Endothelial cell (in vitro differentiated cells): ENCODE data around the gene ZNF277. TPM values are rescaled to one million over a fixed set of nuclear protein-coding genes. Genes with fewer than 3 reads are reported as not detected.

Experiments used
- DNase-seq: peaks from one replicate; pipeline ENCODE4 v3.0.0; 2021; ENCODE audit warnings: low spot score
- H3K27ac Mint-ChIP-seq: one replicate; pipeline ENCODE4 v1.8.0; 2021; ENCODE audit warnings: mixed read lengths, inconsistent platforms; ENCODE audit not compliant: unreplicated experiment
- H3K27me3 Mint-ChIP-seq: one replicate; pipeline ENCODE4 v1.8.0; 2021; ENCODE audit warnings: mild to moderate bottlenecking, moderate library complexity, mixed read lengths, inconsistent platforms; ENCODE audit not compliant: unreplicated experiment
- H3K36me3 Mint-ChIP-seq: one replicate; pipeline ENCODE4 v1.8.0; 2021; ENCODE audit warnings: mild to moderate bottlenecking, low read depth, mixed read lengths, inconsistent platforms; ENCODE audit not compliant: unreplicated experiment
- H3K4me1 Mint-ChIP-seq: one replicate; pipeline ENCODE4 v1.8.0; 2021; ENCODE audit warnings: mild to moderate bottlenecking, mixed read lengths, inconsistent platforms; ENCODE audit not compliant: unreplicated experiment
- H3K4me3 Mint-ChIP-seq: one replicate; pipeline ENCODE4 v1.8.0; 2021; ENCODE audit warnings: mild to moderate bottlenecking, mixed read lengths, inconsistent platforms; ENCODE audit not compliant: unreplicated experiment
- H3K9me3 Mint-ChIP-seq: one replicate; pipeline ENCODE4 v1.8.0; 2021; ENCODE audit warnings: mixed read lengths, inconsistent platforms; ENCODE audit not compliant: unreplicated experiment
- CTCF ChIP-seq: fragments of 200-600 bp; sonication (generic); IDR thresholded peaks from one replicate; pipeline ENCODE4 v1.5.0; 2021; ENCODE audit warnings: antibody characterized with exemption; ENCODE audit not compliant: unreplicated experiment
- total RNA-seq: library from RNA; stranded (reverse); fragmentation: NEBNext Ultra II Directional; extraction: Animal tissue kit (Norgen Biotek cat#: 25700); gene quantifications from one replicate; pipeline ENCODE4 v1.2.1, GENCODE V29; 2021; ENCODE audit not compliant: unreplicated experiment

Gene ZNF277
- total RNA-seq, 1 donor from 2014 or later: 26.1 TPM

DNA sequence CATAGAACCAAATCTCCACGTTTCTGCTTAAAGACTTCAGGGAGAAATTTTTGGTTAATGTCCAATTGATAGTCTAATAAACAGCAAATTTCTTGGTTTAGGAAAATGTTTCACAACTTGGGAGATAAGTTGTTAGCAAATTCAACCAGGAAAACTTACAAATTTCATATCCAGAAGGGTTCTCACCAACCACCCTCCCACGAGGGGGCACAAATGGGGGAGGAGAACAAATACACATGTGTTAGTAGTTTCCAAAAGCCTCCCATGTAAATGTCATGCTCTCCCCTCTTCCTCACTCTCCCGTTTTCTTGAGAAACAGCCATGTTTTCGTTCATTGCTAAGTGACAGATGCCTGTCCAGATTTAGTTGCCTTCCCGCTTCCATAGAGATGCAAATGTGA, 10.8 kb upstream of the ZNF277 start:
- Mint-ChIP-seq H3K27ac (peak overlapping the region; percentile 34), H3K27me3 (peaks cover 3% of the 10 kb centered on the region), H3K4me1 (peaks cover 63% of the 10 kb centered on the region), H3K36me3 (peaks cover 7% of the 10 kb centered on the region), H3K4me3 (no peak overlapping the region), H3K9me3 (no peaks in the 10 kb centered on the region)
- DNase-seq: no peak
- TF ChIP-seq CTCF: no peak

- Mint-ChIP-seq H3K4me1 (peaks cover 60% of the 10 kb centered on the region), H3K36me3 (peaks cover 14% of the 10 kb centered on the region), H3K27ac (no peak overlapping the region), H3K9me3 (no peaks in the 10 kb centered on the region), H3K4me3 (no peak overlapping the region), H3K27me3 (peaks cover 3% of the 10 kb centered on the region)
- DNase-seq: no peak
- no peak for TF ChIP-seq CTCF
Observed at GRCh38 chr7:112197322-112197721, 9.2 kb upstream of the ZNF277 start.

DNA sequence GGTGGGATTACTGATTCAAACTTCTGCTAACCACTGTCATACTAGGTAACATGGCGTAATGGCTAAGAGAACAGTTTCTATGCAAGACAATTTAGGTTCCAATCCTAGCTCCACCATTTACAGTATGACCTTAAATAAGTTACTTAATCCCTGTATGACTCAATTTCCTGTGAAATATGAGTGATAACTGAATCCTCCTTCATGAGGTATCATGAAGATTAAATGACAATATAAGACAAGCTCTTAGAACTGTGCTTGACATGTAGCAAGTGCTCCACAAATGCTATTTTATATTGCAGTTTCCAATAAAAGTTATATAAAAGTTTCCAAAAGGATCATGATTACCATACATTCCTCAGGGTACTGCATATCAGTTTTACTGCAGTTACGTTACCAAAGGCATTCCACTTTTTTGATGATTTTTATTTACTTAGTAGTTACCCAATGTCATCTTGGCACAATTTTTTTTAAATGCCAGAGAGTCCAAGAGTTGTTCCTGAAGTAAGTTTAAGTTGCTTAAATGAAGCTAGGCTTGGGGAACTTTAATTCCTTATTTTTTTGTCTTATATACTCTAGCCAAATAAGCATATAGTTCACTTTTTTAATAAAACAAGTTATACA, 7.3 kb upstream of the ZNF277 start:
- no peak for DNase-seq
- Mint-ChIP-seq H3K27me3 (peaks cover 2% of the 10 kb centered on the region), H3K27ac (no peak overlapping the region), H3K9me3 (no peaks in the 10 kb centered on the region), H3K4me1 (peaks cover 59% of the 10 kb centered on the region), H3K36me3 (peaks cover 8% of the 10 kb centered on the region), H3K4me3 (no peak overlapping the region)
- TF ChIP-seq CTCF: no peak

DNA sequence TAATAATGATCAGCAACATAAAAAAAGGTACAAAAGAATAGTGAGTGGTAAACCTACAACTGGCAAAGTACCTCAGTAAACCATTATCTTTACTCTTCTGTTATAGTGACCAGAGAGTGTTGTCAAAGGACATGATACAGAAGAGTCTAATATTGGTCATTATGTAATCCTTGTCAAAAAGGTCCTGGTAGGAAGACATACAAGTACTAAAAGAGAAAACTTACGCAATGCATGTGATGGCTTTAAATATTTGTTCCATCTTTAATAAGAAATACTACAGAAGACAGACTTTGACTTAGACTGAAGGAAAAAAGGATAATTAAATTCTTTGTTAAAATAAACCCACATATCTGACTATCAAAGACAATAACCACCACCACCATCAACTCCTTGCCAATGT, 6.8 kb upstream of the ZNF277 start:
- TF ChIP-seq CTCF: no peak
- no peak overlapping the region for H3K27ac Mint-ChIP-seq
- H3K27me3 Mint-ChIP-seq: peaks cover 6% of the 10 kb centered on the region
- H3K36me3 Mint-ChIP-seq: peaks cover 7% of the 10 kb centered on the region
- DNase-seq: no peak
- no peak overlapping the region for H3K4me3 Mint-ChIP-seq
- no peaks in the 10 kb centered on the region for H3K9me3 Mint-ChIP-seq
- H3K4me1 Mint-ChIP-seq: peaks cover 60% of the 10 kb centered on the region

GRCh38 chr7:112201411-112201810, 5.1 kb upstream of the ZNF277 start:
- H3K4me3 Mint-ChIP-seq: no peak overlapping the region
- peaks cover 63% of the 10 kb centered on the region for H3K4me1 Mint-ChIP-seq
- no peak for DNase-seq
- no peaks in the 10 kb centered on the region for H3K9me3 Mint-ChIP-seq
- H3K36me3 Mint-ChIP-seq: peaks cover 12% of the 10 kb centered on the region
- no peak overlapping the region for H3K27ac Mint-ChIP-seq
- H3K27me3 Mint-ChIP-seq: peaks cover 6% of the 10 kb centered on the region
- no peak for TF ChIP-seq CTCF
